ENCODE measurements around the gene FOXN1.
"Not testable (repeated sequence)": the region's sequence is repeated elsewhere in the genome, so short reads cannot be mapped to it uniquely, and the experiment has no call there.

Gene FOXN1

DNA sequence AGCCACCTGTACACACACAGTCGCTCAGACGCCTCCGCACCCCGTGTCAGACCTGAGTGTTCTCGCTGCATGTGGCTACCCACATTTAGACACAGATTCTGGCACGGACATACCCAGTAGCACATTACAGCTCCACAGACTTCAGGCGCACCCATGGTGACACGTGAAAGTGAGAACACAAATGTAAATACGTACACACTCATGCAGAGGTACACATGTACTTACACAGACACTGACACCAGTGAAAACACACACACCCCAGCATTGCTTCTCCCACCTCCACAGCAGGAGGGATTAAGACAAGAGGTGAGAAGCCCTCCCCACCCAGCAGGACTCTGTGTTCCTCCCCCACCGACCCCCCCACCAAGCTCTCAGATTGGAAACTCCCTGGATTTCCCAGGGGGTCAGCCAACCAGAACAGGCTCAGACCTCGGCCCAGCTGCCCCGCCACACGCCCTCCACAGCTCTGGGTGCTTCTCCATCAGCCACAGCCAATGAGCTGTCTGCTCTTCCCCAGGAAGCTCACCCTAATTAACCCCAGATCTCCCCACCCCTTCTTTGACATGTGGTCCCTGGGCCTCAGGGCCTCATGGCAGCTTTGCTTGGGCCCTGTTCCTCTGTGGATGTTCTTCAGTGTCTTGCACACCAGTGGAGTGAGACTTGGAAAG is 5.3 kb upstream of the FOXN1 start:
- no peak for DNase-seq

DNA sequence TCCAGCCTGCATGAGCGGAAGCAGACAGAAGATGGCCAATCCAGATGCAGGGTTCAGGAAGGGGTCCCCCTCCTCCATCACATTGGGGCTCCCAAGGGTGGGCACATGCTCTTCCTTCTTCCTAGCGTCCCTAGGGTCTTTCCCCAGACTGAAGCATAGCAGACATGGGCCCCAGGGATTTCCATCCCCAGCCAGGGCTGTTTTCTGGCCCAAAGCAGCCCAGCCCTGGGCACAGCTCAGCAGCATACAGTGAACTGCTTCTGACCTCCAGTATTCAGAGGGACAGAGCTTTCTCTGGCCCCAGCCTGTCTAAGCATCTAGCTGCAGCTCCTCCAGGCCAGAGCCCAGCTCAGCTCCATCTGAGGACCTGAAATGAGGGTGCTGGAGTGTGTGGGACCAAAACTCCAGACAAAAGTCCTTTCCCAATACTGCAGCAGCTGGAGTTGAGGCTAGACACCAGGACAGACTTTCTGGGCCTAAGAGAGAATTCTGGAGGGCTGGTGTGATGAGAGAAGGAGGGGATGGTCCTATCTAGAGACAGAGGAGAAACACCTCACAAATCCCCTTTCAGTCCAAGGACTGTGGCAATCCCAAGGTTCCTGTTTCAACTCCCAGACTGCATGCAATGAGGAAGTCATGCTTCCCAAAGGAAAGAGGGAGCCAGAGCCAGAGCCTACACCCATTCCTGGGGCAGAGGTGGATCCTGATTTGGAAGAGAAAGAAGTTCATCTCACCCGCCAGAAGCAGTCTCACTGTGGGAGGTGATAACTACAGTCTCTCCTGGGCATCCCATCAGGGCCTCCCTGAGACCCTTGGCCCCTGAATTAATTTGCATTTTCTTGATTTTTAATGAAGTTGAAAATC is 4.5 kb upstream of the FOXN1 start:
- DNase-seq: no peak

- no peak for DNase-seq
Observed at GRCh38 chr17:28503420-28503819, 2.7 kb upstream of the FOXN1 start.

DNA sequence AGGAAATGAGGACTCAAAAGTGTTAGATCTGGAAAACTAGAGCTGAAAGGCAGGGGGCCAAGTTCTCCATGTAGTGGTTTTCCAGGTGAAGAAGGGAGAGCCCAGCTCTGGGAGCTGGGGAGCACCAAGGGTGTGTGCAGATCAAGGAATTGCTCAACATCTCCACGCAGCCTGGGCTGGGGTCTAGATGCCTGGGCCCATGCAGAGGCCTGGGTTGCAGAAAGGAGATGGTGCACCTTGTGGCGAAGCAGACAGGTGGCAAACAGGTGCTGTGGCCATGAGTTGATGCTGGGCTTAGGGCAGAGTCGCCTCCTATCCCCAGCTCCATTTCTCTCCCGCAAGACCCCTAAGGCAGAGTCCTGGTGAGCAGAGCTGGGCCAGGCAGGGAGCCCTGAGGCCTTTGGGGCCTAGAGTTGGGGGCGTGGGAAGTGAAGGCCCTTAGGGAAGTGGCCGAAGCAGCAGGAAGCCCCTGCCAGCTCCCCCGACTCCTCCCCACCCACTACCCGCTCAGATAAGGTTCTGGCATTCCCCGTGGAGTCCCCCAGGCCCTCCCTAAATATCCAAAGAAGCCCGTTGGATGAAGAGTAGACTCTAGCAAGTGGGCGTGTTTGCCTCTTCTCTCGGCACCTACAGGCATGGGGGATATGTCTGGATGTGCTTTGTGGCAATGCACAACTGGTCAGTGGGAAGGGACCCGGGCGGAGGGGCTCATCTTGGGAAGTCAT is 777 bp downstream of the FOXN1 start:
- DNase-seq: no peak

DNA sequence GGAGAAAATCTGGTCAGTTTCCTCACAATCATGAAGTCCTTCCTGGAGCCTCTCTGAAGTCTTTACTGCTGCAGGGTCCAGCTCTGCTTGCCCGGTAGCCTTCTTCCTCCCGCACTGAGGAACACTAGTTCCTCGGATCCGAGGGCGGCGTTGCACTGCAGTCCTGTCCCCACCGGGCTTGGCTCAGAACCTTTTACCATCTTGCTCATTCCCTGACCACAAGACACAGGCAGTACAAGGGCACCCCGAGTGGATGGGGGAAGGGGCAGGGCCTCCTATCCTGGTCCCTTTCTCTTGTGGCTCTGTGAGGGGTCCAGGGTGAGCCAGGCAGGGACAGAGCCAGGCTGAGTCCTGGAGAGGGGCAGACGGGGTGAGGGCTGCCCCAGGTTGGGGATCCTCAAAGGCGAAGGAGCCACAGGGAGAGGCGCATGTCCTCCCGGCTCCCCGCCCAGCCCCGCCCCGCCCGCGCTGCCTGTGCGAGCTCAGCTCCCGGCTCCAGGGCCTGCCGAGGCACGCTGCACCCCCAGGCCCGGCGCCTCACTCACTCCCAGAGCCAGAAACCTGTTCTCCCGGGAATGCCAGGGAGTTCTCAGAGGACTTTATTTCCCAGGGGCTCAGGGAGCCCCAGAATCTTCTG is 1.5 kb downstream of the FOXN1 start:
- DNase-seq: no peak

DNA sequence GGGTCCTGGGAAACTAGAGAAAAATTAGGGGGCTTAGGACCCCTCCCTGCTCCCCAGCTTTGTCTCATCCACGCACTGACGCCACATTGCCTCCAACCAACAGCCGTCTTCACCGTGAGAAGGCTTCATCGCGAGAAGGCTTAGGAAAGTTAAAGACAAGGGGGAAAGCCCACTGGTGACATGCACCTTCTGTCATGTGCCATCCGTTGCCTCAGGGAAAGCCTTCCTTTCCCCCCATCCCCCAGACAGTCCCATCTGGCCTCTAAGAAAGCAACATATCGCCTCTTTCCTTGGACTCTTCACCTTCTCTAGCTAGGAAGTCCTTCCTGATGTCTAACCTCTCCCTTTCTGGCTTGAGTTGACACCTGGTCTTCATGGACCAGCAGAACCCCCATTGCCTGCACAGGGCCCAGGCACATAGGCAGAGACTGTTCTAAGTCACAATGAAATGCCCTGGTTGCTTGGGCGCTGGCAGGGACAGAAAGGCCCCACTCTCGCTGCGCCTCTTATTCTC is 2.1 kb downstream of the FOXN1 start:
- no peak for DNase-seq

DNA sequence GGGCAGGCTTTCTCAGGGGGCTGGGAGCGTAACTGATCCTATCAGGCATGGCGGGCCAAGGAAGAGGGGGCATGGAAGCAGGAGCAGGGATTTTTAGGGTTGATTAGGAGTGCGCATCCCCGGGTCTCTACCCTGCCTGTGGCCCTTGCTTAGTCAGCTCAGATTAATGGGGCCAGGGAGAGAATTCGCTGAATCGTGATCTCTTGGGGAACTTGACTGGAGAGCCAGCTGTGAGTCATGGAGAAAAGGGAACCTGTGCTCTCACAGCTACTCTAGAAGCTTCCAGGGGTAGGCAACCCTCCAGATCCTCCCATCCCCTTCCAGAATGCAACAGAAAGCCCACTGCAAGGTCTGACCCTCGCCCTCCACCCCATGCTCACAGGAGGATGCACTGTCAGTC is 3.6 kb downstream of the FOXN1 start:
- no peak for DNase-seq

- no peak for DNase-seq
Observed at GRCh38 chr17:28511858-28512461, 5.8 kb downstream of the FOXN1 start.

DNA sequence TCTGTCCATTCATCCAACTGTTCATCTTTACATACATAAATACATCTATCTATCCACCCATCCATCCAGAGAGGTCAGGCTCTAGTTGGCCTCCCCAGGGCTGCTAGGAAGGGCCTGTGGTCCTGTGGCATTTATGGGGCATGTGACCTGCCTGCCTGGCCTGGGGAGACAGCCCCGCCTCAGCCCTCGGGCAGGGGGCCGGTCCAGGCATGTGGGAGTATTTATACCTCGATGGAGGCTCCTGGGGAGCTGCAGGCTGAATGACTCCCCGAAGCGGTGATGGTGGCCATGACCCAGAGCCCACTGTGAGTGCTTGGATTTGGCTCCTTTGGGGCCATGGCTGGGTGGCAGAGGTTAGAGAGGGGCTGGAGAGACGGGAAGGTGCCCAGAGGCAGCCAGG is 7.3 kb downstream of the FOXN1 start:
- no peak for DNase-seq

DNA sequence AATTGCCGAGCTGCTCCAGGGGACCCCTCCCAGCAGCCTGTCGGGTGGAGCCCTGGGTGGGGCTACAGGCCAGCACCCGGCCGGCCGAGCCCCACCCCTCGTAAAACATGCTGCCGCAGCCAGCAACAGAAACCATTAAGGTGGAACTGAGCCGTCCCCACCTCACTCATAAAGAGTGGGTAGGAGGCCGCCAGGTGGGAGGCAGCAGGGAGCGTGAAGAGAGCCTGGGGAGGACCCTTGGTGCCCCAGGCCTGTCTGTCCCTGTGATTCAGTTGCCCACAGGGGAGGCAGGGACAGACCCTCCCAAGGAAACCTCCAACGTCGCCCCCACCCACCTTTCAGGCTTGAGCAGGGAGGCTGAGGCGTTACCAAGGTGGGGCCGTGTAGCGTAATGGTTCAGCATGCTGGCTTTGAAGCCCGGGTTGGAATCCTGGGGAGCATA is 8.4 kb downstream of the FOXN1 start:
- DNase-seq: no peak

DNA sequence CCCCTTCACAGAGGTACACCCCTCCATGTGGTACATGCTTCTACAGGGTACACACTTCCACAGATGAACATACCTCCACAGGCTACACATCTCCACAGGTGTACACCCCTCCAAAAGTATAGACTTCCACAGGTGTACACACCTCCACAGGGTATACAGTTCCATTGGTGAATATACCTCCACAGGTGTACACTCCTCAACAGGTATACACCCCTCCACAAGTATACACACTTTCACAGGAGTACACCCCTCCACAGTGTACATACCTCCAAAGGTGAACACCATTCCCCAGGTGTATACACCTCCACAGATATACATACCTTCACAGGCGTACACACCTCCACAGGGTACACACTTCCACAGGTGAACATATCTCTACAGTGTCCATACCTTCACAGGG is 9.4 kb downstream of the FOXN1 start:
- DNase-seq: no peak

DNA sequence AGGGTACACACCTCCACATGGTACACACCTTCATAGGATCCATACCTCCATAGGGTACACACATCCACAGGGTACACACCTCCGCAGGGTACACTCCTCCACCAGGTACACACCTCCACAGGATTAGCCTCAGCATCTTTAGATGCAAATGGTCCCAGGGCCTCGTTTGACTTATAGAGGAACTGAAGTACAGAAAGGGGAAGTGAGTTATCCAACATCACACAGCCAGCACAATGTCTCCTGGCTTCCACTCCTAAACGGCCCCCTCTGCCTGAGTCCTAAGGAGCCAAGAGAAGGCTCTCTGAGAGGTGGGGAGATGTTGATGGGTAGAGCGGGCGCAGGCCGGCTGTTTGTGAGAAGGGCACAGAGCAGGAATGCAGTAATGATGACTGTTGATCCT is 12.0 kb downstream of the FOXN1 start:
- DNase-seq: no peak

GRCh38 chr17:28518578-28518977 is 12.4 kb downstream of the FOXN1 start:
- no peak for DNase-seq

DNA sequence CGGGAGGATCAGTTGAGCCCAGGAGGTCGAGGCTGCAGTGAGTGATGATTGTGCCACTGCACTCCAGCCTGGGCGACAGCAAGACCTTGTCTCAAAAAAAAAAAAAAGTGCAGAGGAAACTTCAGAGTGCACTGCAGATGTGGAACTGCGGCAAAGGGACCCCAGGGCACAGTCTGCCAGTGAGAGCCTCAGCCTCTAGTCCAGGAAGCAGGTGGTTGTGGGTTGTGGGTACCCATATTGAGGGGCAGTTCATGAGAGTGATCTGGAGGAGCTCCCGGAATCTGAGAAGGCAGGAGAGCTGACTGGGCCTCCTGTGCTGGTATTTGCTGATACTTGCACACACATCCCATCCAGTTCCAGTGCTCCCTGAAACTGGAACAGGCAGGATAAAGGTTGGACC is 13.1 kb downstream of the FOXN1 start:
- no peak for DNase-seq

DNA sequence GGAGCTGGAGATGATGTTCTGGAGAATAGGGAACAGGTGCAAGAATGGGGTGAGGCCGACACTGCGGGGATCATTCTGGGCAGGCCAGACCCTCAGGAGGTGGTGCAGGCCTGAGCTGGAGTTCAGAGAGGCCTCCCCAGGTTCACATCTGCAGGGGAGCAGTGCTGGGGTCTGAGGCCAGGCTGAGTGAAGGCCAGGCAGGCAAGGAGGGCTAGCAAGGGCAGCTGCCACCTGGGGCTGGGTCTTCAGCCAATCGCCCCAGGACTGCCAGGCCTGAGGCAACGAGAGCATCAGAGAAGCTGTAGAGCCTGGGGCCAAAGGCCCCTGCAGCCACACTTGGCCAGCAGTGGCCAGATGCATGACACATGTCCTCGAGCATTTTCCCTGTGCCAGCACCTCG is 14.5 kb downstream of the FOXN1 start:
- DNase-seq: no peak

- DNase-seq: no peak
Observed at GRCh38 chr17:28521311-28522085, 15.3 kb downstream of the FOXN1 start.

DNA sequence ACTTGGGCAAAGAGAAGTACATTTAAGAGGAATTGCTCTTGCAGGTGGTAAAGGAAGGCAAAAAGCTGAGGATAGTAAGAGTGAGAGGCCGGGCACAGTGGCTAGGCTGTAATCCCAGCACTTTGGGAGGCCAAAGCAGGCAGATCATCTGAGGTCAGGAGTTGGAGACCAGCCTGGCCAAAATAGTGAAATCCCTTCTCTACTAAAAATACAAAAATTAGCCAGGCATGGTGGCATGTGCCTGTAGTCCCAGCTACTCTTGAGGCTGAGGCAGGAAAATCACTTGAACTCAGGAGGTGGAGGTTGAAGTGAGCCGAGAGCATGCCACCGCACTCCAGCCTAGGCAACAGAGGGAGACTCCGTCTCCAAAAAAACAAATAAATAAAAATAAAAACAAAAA is 16.1 kb downstream of the FOXN1 start:
- not testable (repeated sequence) for DNase-seq

DNA sequence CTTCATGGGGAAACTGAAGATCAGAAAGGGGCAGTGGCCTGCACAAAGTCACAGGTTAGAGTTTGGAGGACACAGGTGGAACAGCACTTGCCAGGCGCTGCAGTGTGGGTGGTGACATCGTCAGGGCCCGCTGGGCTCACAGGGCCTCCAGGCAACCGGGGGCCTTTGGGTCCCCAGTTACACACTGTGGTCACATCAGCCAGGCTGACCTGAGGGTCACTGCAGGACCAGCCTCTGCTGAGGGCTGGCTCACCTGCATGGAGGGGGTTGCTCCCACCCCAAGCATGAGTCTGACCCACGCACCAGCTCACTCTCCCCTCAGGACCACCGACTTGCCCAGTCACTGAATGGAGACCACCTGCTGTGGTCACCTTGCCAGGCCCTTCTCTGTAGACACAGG is 17.0 kb downstream of the FOXN1 start:
- no peak for DNase-seq

- no peak for DNase-seq
Observed at GRCh38 chr17:28523876-28524275, 17.7 kb downstream of the FOXN1 start.

- no peak for DNase-seq
Observed at GRCh38 chr17:28524476-28525424, 18.6 kb downstream of the FOXN1 start.

- DNase-seq: no peak
Observed at GRCh38 chr17:28526381-28526780, 20.2 kb downstream of the FOXN1 start.

Measured in T-helper 9 cell (primary cell).